ENCODE measurements around the gene FOXA3.

GRCh38 chr19:45917421-45918091 is 53.4 kb downstream of the FOXA3 start:
- TF ChIP-seq POLR2A (IDR thresholded peaks at IDR 0.05) (no peak), EP300 (IDR thresholded peaks at IDR 0.05) (no peak), CTCF (IDR thresholded peaks at IDR 0.05) (no peak), POLR2AphosphoS5 (IDR thresholded peaks at IDR 0.05) (no peak)

All from gastroesophageal sphincter (tissue), 3 donors.